NK-92 (cell line): Measurements from ENCODE around the gene GADL1.
A peak's percentile ranks its signal among the peaks of the same experiment; 100 is the strongest.

Source experiments
- DNase-seq: peaks from one replicate; lab custom pipeline; 2025; ENCODE audit not compliant: unreplicated experiment; lab: John Stamatoyannopoulos, UW

Gene GADL1

DNA sequence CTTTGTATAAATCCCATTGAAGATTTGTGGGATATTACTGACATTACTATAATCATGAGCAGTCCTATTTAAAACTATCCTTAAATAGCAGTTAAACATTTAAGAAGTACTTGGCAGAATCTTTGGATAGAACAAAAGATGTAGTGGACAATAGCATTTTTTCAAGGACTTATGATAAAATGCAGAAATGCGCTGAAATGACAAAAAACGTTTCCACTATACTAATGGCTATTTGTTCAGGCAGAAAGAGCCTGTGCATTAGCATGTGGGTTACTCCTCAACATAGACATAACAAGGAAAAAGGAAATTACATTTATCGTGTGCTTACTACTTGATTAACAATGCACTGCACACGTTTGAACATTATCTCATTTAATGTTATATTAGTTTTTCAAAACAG is 80.7 kb downstream of the GADL1 start:
- DNase-seq, result no peak

DNA sequence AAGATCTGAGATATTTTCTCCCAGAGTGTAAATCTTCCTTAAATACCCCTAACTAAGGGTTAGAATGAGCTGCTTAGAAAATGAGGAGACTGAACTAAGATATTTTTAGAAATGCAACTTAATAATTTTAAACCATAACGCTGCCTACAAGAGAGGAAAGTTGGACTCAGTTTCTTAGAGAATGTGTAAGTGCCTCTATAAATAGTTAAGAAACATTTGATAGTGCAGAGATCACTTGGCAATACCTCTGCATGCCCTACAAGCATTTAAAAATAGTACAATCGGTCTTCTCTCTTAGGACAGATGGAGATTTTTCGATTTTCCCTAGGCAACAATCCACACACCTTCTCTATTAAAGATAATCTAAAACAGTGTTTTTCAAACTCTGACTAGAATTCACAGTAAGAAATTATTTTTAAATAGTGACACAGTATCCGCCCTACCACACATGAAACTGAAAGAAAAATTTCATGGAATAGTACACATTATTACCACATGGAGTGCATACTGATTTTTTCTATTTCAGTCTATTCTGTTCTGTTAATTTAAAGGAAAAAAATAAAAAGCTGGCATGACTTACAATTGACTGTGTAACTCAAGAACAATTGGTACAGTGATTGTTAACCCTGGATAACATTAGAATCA is 83.2 kb downstream of the GADL1 start:
- DNase-seq, result no peak

DNA sequence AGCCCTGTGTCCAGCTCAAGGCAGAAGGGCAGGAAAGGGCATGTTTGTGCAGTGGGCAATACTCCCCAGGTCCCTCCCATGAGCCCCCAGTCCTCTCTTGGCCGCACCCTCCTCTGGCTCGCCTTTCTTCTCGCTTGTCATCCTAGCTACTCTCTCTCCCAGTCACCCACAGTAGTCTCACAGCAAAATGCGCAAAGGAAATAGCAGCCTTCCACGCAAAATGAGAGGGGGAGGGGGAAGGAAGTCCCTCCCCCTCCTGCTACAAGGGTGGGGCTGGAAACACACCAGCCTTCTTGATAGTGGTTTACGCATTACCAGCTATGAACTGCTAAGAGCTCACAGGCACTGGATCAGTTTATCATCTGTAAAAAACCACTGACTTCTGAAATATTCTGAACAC is 83.8 kb downstream of the GADL1 start:
- no peak for DNase-seq

DNA sequence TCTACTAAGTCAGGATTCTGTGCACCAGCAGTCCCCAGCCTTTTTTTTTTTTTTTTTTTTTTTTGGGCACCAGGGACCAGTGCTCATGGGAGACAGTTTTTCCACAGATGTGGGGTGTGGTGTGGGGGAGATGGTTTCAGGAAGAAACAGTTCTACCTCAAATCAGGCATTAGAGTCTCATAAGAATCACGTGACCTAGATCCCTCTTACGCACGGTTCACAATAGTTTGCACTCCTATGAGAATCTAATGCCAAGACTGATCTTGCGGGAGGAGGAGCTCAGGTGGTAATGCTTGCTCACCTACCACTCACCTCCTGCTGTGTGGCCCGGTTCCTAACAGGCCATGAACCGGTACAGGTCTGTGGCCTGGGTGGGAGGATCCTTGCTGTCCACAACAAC is 88.8 kb downstream of the GADL1 start:
- DNase-seq, result no peak

DNA sequence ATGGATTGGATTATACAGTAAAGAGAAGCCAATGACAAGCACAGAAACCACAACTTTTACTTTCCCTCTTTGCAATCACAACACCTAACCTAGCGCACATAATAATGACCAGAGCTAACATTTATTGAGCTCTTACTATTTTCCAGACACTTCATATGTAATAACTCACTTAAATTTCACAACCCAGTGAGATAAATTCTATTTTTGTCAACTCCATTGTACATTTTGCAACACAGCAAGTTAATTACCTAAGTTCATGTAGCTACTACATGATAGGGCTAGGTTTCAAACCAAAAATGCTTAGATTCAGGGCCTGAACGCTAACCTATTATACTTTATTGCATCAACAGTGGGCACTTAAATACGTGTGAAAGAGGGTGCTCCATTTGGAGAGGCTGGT is 89.5 kb downstream of the GADL1 start:
- no peak for DNase-seq

DNA sequence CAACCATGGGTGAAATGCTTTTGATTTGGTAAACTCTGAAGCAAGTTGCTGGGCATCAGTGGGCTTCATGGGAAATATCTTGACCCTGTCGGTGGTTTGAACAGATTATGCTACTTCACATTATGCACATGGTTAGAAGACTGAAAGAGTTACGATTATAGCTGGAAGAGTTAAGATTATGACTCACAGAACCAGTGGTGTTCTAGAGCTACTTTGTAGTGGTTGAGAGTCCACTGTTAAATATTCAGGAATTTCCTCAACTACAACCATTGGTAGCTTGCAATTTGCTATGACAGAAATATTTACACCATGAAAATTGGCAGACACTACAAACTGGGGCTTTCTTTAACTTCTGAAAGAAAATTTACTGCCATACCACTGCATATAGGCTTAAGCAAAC is 99.3 kb downstream of the GADL1 start:
- DNase-seq, result no peak

DNA sequence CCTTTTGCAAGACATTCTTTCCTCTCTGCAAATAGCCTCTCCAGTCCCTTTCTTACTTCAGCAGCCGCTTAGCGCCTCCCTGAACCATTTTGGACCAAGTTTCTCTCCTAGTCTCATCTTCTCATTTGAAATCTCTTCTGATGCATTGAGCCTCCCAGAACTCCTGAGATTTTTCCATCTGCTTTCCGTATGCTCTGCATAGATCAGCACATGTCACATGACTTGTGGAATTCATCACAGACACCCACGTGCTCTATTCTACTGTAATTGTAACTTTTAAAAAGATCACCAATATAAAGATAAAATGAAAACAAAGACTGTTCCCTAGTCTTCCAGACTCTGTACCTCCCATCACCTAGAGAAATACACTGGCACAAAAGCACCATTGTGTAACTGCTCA is 100.7 kb downstream of the GADL1 start:
- no peak for DNase-seq

DNA sequence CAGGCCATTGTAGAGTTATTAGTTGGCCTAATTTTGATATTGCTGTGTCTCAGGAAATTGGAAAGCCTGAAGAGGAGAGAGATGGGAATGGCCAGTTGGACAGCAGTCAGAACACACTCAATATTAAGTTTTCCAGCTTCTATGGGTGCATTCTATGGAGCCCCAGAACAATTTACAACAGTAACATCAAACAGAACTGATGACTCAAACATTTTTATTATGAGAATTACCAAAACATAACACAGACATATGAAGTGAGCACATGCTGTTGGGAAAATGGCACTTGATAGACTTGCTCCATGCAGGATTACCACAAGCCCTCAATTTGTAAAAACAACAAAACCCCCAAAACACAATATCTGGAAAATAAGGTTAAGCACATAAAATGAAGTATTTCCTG is 104.3 kb downstream of the GADL1 start:
- no peak for DNase-seq

DNA sequence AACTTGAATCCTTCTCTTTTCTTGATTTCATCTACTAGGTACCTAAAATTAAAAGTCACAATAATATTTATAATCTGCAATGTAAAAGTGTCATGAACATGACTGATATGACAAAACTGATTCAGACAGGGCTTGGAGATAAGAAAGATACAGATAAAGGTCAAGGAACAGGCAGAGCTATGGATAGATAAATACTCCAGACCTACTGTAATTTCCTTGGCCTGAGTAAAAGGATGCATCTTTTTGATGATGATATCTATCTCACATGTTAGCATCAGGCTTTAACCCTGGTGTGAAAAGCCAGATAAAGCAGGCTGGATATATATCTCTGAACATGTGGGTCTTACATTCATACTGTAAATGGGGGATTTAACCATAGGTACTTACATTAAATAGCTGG is 108.1 kb downstream of the GADL1 start:
- no peak for DNase-seq

DNA sequence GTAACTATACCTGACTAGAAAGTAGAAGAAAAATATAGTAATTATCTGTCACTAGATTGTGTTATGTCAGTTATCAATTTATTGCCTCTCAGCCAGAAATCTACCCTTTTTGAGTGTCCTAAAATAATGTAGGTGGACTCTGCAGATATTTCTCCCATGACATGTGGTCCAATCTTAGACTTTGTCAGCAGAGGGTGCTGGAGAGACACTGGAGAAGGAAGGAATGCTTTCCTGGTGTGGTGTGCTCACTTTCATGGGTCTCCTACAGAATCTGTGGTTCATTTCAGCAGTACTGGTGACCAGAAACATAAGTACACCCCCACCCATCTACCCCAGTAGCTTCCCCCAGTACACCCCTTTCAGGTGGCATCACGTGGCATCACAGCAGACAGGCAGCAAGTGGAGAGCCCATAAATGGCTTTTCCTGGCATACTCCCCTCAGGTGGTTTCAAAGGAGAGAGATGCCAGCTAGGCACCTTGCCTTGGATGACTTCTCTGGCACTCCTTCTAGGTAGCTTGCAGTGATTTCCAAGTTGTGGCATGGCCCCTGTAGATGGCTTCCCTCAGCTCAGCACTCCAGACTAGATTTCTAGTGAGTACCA is 114.7 kb downstream of the GADL1 start:
- DNase-seq, result no peak

DNA sequence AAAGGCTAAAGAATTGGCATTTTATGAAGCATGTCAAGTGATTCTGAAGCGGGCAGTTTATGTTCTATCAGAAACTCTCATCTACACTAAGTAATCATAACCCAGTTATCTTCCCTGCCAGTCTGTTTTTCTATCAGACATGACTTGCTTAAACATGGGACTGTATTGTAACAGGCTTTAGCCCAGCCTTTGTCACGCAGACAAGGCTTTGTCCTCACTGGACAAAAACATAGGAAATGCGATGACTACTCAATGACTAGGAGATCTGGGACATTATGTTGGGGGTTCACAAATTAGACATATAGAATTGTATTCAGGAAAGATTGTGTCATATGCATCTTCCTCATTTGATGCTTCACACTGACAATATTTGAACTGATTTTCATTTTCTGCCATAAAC is 115.5 kb downstream of the GADL1 start:
- DNase-seq, result no peak

DNA sequence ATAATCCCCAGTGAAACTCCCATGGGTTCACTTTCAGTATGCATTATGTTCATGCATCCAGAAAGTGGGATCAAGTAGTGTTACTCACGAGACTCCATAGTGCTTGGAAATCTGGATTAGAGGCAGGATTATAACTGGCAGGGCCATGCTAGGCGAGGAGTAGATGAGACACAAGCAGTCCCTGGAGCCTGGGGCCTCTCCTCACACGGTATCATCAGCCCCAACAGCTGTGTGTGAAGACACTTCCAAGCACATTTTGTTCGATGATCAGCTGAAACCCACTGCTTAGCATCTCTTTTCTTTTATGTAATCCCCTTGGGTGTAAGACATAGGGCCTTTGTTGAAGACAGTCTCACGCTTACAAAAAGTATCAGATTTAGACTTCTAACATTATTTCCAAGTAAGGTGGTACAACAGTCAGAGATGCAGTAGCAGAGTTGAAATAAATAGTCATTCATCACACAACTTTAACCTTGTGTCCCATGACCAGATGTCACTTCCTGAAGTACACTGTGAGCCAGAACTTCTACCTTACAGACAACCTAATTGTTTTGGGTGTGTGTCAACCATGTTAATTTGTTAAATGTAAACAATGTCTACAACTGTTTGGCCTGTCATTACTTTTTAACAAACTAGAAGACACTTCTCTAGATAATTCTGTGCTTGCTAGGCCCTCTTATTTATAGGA is 116.9 kb downstream of the GADL1 start:
- DNase-seq, result no peak

DNA sequence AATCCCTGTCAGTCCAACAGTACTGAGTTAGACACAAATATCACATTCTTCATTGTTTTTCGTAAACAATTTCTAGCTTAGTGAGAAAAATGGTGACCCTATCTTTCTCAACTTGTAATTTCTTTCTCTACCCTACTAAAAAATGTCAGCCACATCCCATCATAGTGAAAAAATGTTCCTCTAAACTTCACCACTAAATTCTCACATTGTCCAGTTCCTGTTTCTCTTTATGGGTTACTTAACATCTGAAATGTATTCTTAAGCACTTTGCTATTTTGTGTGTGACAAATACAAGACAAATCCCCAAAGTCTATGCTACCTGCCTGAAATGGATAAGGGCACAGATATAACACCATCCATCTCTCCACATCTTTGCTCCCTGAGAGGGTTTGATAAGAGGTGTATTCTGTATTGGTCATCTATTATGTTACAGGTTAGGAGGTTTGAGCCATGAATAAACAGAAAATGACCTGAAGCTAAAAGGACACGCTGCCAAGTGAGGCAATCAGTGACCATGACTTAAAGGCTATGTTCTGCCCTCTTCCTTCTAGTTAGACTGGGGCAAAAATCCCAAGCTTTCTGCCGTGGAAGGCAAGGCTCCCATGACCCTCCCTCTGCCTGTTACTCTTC is 118.2 kb downstream of the GADL1 start:
- no peak for DNase-seq

DNA sequence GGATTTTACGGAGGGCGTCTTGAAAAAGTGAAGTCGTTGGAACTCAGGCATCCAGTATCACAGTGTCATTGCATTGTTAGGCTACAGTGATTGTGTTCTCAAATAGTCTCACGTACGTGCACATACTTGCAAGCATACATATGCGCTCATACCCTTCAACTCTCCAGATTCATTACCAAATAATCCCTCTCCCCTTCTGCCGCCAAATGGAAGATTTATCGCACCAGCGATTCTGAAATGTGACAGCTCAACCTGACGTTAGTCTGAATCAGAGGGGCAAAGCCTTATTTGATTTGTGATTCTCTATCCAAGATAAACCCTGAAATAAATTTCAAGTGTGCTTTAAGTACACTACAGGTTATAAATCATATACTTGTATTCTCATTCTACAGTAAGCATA is 119.4 kb downstream of the GADL1 start:
- no peak for DNase-seq

DNA sequence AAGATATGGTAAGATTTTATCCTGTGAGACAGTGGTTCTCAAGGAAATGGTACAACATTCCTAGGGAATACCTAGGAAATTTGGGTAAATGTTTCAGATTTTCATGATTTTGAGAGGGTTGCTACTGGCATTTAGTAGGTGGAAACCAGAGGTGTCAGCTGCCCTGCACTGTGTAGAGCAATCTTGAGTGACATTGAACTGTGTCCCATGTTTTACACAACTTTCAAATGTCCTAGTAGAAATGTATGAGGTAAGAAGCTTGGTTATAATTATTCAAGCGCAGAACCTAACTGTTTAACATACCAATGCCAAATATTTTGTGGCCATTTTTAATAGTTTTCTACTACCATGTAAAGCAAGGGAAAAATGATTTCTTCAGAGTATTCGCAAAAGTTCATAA is 120.4 kb downstream of the GADL1 start:
- DNase-seq, result no peak

DNA sequence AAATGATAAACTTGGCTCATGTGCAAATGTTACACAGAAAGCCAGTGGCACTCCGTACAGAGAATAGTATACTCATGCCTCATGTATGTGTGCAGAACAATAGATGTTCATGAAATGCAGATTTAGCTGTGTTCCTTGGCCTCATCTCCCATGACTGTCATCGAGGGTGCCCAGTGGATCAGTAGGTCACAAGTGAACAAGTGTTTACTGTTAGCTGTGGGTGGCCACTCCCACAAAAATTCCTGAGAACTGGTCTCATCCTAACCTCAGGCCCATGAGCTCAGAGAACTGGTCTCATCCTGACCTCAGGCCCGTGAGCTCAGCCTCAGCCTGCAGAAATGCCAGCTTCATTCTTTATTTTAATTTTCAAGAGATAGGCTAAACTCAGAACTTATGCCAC is 124.1 kb downstream of the GADL1 start:
- no peak for DNase-seq

DNA sequence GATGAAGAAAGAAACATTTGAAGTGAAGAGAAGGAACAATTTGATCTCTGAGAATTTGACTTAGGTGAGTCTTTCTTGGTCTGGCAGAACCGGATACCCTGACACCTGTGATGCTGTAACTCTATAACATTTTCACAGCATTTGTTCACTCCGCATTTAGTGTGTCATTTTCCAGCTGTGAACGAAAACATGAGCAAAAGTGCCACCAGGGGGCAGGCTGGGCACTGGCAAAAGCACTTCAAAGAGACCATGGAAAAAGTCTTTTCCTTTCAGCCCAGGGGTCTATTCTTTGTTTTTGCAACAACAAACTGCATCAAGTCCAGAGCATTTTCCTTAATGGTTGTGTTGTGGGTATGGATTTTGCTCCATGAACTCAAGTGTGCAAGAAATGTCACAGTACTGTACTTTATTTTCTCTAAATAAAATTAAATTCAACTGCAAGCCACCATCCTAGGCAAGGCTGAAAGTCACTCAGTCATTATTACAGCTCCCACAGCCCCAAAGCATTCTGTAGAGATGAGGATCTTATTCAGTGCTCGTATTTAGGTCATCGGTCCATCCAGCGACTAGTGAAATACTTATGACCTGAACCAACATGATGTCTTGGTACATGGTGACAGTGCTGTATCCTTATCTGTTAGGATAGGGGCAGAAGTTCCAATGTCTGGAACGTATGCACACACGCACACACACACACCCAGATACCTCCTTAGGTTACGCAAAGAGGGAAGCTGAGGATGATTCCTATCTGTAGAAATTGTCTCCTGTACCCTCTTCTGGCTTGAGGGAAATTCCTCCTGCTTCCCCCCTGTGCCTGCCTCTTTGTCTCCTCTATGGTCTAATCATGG is 125.5 kb downstream of the GADL1 start:
- DNase-seq, result peak; percentile 9

DNA sequence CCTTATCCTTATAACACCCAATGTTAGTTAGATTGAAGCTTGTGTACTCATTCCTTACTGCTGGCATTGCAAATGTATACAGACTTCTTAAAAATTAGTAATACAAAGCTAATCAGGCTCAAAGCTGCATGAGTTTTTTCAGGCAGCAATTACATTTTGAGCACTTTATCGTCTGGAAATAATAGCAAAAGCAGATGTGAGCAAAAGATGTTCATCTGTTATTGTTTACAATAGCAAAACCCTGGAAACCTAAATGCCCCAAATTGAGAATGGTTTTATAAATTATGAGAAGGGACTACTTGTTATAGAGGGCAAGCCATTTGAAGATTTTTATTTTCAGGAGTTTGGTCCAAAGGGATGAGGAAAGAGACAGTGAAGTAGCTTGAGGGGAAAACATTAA is 126.4 kb downstream of the GADL1 start:
- no peak for DNase-seq

DNA sequence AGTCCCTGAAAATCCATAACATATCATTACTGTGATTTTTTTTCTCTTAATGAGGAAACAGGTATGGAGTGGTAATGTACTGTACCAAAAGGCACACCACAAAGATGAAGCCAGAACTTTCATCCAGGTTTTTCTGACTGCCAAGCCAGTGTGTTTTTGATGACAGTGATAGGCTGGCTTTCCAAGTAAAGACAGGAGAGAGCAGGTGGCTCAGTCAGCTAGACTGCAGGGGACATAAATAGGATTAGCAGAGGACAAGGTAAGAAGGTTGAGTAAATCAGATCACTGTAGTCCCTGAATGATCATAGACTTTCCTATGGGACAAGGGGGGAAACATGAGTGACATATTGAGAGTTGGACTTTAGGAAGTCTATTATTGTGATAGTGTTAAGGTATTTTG is 127.9 kb downstream of the GADL1 start:
- no peak for DNase-seq

DNA sequence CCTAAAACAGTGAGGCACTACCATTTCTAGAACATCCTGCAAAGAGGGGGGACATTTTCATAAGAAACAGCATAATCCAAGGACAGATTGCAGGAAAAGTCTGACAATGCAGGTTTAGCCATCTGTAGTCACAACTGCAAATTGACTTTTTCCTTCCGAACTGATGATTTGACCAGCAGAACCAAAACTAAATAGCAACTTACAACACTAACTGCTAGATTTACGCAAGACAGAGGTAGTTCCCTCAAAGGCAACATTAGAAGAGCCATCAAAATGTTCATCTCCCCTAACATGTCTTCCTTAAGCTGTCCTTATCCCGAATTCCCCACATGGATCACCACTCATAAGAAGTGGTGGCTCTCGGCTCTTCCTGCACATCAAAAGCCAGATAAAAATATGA is 129.6 kb downstream of the GADL1 start:
- DNase-seq, result no peak

DNA sequence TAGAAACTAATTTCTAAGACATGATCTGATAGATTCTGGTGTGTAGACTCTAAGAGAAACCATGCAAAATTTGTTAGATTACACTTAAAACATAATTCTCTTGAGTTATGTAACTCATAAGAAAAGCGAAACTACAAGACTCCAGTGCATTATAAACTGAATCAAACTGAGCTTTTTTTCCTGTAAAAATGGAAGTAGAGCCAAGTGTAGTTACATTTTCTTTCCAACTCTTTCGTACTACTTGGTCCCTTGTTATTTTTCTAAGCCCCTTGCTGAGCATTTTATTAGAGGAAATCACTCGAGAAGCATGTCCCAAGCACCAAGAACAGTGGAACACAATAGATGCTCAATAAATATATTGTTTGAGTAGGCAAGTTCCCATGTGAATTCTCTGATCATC is 130.2 kb downstream of the GADL1 start:
- no peak for DNase-seq
